GM19351 (cell line): Measurements from ENCODE around the gene RPS6KC1.
"Not testable (repeated sequence)": the region's sequence is repeated elsewhere in the genome, so short reads cannot be mapped to it uniquely, and the experiment has no call there.

Experiments
- ATAC-seq: cut with Tn5 transposase; IDR thresholded peaks from one replicate; pipeline ENCODE4 v1.9.1; 2021; ENCODE audit warnings: mild to moderate bottlenecking, moderate library complexity; ENCODE audit not compliant: unreplicated experiment

RPS6KC1 gene

GRCh38 chr1:213103377-213104306 is 52.6 kb downstream of the RPS6KC1 start:
- peak; percentile 63 for ATAC-seq

- ATAC-seq, result peak; percentile 49
These were observed 53.6 kb downstream of the RPS6KC1 start for GRCh38 chr1:213104604-213105003.

- no peak for ATAC-seq
These were observed 55.3 kb downstream of the RPS6KC1 start for GRCh38 chr1:213106298-213106697.

GRCh38 chr1:213107613-213108012 is 56.6 kb downstream of the RPS6KC1 start:
- no peak for ATAC-seq

GRCh38 chr1:213110349-213111300 is 59.6 kb downstream of the RPS6KC1 start:
- peak; percentile 94 for ATAC-seq

- no peak for ATAC-seq
These were observed 60.5 kb downstream of the RPS6KC1 start for GRCh38 chr1:213111502-213111901.

GRCh38 chr1:213112723-213113122 is 61.7 kb downstream of the RPS6KC1 start:
- not testable (repeated sequence) for ATAC-seq

GRCh38 chr1:213117699-213118180 is 66.7 kb downstream of the RPS6KC1 start:
- not testable (repeated sequence) for ATAC-seq

- ATAC-seq, result no peak
These were observed 68.8 kb downstream of the RPS6KC1 start for GRCh38 chr1:213119794-213120193.

- no peak for ATAC-seq
These were observed 69.3 kb downstream of the RPS6KC1 start for GRCh38 chr1:213120386-213120785.

GRCh38 chr1:213120961-213121360 is 69.9 kb downstream of the RPS6KC1 start:
- no peak for ATAC-seq

- ATAC-seq, result peak; percentile 53
These were observed 71.5 kb downstream of the RPS6KC1 start for GRCh38 chr1:213122514-213122929.

- no peak for ATAC-seq
These were observed 72.0 kb downstream of the RPS6KC1 start for GRCh38 chr1:213123087-213123486.

GRCh38 chr1:213123536-213123935 is 72.5 kb downstream of the RPS6KC1 start:
- ATAC-seq, result no peak

GRCh38 chr1:213124590-213124989 is 73.5 kb downstream of the RPS6KC1 start:
- no peak for ATAC-seq

GRCh38 chr1:213125643-213126042 is 74.6 kb downstream of the RPS6KC1 start:
- no peak for ATAC-seq

- no peak for ATAC-seq
These were observed 76.0 kb downstream of the RPS6KC1 start for GRCh38 chr1:213127074-213127473.

- no peak for ATAC-seq
These were observed 81.0 kb downstream of the RPS6KC1 start for GRCh38 chr1:213131851-213132655.

GRCh38 chr1:213135572-213135971 is 84.5 kb downstream of the RPS6KC1 start:
- ATAC-seq, result no peak

GRCh38 chr1:213136190-213136917 is 85.3 kb downstream of the RPS6KC1 start:
- no peak for ATAC-seq
